ENCODE results near the gene EFTUD2. TPM values are rescaled to one million over a fixed set of nuclear protein-coding genes. Genes with fewer than 3 reads are reported as not detected.

The EFTUD2 gene
- total and polyA plus RNA-seq, 5 experiments from 2014 or later: 57.0 to 113 (median 79.0) TPM

- H3K4me3 Mint-ChIP-seq: no peak overlapping the region
- peaks cover 0 to 91% (median 11%) of the 10 kb centered on the region in 3 donors for H3K36me3 Mint-ChIP-seq
- H3K27me3 Mint-ChIP-seq: no peaks in the 10 kb centered on the region
- peak overlapping the region in 1 of 10 donors; percentile 28 for H3K27ac Mint-ChIP-seq
- H3K4me1 Mint-ChIP-seq: peaks cover 0 to 1% (median 0%) of the 10 kb centered on the region in 4 donors
- ATAC-seq (no peak), DNase-seq (no peak)
- POLR2A ChIA-PET: interaction anchor here (1.3 kb wide), 1 partner anchor 91 kb away, joined by 4 read pairs; no protein-coding TSS in a partner anchor
- H3K9me3 Mint-ChIP-seq: no peaks in the 10 kb centered on the region
Observed at GRCh38 chr17:44865931-44866330, 33.3 kb downstream of the EFTUD2 start.

GRCh38 chr17:44865231-44865660, 34.0 kb downstream of the EFTUD2 start:
- H3K4me3 Mint-ChIP-seq: no peak overlapping the region
- no peaks in the 10 kb centered on the region for H3K27me3 Mint-ChIP-seq
- POLR2A ChIA-PET: interaction anchor here (1.6 kb wide), 1 partner anchor 89 kb away, joined by 7 read pairs; no protein-coding TSS in a partner anchor
- peaks cover 0 to 91% (median 11%) of the 10 kb centered on the region in 3 donors for H3K36me3 Mint-ChIP-seq
- ATAC-seq: peak; percentile 74 to 84
- no peaks in the 10 kb centered on the region for H3K9me3 Mint-ChIP-seq
- H3K27ac Mint-ChIP-seq: peak overlapping the region in 1 of 10 donors; percentile 28
- DNase-seq: peak; percentile 40 to 84 (median 69)
- H3K4me1 Mint-ChIP-seq: peaks cover 0 to 1% (median 0%) of the 10 kb centered on the region in 4 donors

- H3K9me3 Mint-ChIP-seq: no peaks in the 10 kb centered on the region
- ATAC-seq (peak in 1 of 2 donors; percentile 14), DNase-seq (no peak)
- H3K4me3 Mint-ChIP-seq: no peak overlapping the region
- H3K27me3 Mint-ChIP-seq: no peaks in the 10 kb centered on the region
- peaks cover 0 to 91% (median 12%) of the 10 kb centered on the region in 3 donors for H3K36me3 Mint-ChIP-seq
- no peak overlapping the region for H3K27ac Mint-ChIP-seq
- POLR2A ChIA-PET: interaction anchor here (1.6 kb wide), 1 partner anchor 89 kb away, joined by 7 read pairs; no protein-coding TSS in a partner anchor
- H3K4me1 Mint-ChIP-seq: peaks cover 0 to 2% (median 0%) of the 10 kb centered on the region in 4 donors
Observed at GRCh38 chr17:44864831-44865230, 34.4 kb downstream of the EFTUD2 start.

DNA sequence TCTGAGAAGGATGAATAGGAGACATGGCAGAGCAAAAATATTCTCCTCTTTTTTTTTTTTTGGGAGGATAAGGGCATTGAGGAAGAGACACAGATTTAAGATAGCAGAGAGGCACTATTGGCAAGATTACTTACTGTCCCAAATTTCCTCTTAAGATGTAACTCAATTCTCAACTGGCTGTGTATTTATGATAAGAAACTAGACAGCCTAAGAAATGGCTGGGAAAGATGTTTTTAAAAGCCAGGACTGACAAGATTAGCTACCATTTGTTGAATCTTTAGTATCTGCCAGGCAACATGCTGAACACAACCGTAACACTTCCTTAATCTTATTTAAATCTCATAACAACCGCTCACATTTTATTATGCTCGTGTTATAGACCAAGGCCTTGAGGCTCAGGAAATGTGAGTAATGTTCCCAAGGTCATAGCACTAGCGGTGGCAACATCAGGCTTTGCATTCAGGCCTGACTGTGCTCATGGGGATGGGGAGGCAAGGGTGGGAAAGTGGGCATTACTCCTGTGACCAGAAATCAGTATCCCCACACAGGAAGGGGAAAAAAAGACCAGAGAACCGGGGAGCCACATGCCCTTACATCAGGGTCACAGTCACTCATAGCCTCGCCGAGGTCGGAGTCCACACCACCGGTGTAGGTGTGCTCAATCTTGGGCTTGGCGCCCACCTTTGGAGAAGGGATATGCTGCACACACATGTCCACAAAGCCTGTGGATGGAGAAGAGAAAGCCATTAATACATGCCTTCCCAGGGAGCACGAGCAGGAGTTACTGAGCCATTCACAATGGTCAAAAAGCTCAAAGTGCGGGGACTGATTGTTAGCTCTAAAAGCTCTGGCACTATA, 36.0 kb downstream of the EFTUD2 start:
- ATAC-seq (no peak), DNase-seq (no peak)
- Mint-ChIP-seq H3K9me3 (no peaks in the 10 kb centered on the region), H3K36me3 (peaks cover 0 to 88% (median 16%) of the 10 kb centered on the region in 3 donors), H3K4me3 (no peak overlapping the region), H3K27ac (no peak overlapping the region), H3K27me3 (no peaks in the 10 kb centered on the region), H3K4me1 (peaks cover 0 to 4% (median 0%) of the 10 kb centered on the region in 4 donors)
- POLR2A ChIA-PET: interaction anchor here (0.7 to 1.6 kb wide), 2 partner anchors 88 to 1123 kb away, joined by 3 to 7 read pairs; no protein-coding TSS in a partner anchor

DNA sequence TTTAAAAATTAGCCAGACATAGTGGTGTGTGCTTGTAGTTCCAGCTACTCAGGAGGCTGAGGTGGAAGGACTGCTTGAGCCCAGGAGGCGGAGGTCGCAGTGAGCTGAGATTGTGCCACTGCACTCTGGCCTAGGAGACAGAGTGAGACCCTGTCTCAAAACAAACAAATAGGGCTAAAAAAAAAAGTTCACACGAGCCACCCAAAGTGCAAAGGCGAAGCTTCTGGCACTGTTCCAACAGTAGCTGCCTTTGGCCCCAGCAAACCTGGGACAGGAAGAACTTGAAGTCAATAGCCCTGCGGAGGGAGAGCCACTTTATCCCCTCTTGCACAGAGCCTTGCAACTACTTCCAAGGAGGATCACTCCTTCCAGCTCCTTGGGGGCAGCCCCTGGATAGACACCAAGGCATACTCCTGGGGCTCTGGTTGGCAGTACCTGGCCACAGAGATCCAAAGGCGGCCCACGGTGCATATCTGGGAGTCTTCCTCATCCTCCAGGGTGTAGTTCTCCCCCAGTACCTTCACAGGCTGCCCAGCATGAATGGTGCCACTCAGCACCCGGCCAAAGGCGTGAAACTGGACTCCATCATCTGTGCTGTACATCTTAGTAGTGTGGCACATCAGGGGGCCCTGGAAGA, 36.8 kb downstream of the EFTUD2 start:
- DNase-seq: no peak
- ATAC-seq: no peak
- Mint-ChIP-seq H3K27ac (no peak overlapping the region), H3K9me3 (no peaks in the 10 kb centered on the region), H3K36me3 (peaks cover 0 to 88% (median 16%) of the 10 kb centered on the region in 3 donors), H3K4me3 (no peak overlapping the region), H3K4me1 (peaks cover 0 to 4% (median 0%) of the 10 kb centered on the region in 4 donors), H3K27me3 (no peaks in the 10 kb centered on the region)
- POLR2A ChIA-PET: no interaction called here

DNA sequence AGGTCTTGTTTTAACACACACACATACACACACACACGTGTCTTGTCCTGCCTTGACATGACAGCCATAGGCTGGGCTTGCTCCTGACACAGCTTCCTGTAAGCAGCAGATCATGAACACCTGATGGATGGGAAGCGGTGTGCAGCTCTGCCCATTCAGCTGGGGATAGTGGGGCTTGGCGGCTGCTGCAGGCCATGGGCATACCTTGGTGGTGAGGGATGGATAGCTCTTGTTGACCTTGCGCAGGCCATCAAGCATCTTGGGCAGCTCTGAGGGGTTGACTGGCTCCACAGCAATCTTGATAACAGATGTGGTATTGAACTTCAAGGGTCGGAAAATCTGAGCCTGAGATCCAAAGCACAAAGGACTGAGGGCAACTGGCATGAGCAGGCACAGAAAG, 39.5 kb downstream of the EFTUD2 start:
- POLR2A ChIA-PET: interaction anchor here (0.7 kb wide), 1 partner anchor 302 kb away, joined by 4 read pairs; no protein-coding TSS in a partner anchor
- Mint-ChIP-seq H3K36me3 (peaks cover 0 to 94% (median 30%) of the 10 kb centered on the region in 3 donors), H3K27me3 (no peaks in the 10 kb centered on the region)

GRCh38 chr17:44854192-44854591, 45.1 kb downstream of the EFTUD2 start:
- peak overlapping the region in 1 of 10 donors; percentile 32 for H3K27ac Mint-ChIP-seq
- H3K36me3 Mint-ChIP-seq: peaks cover 0 to 88% (median 32%) of the 10 kb centered on the region in 3 donors
- POLR2A ChIA-PET: no interaction called here
- H3K9me3 Mint-ChIP-seq: no peaks in the 10 kb centered on the region
- H3K27me3 Mint-ChIP-seq: no peaks in the 10 kb centered on the region
- peaks cover 0 to 2% (median 0%) of the 10 kb centered on the region in 4 donors for H3K4me1 Mint-ChIP-seq
- no peak overlapping the region for H3K4me3 Mint-ChIP-seq
- ATAC-seq (no peak), DNase-seq (no peak)

More for the DNA sequence above, 39.5 kb downstream of the EFTUD2 start:
- DNase-seq: no peak
- Mint-ChIP-seq H3K4me3 (no peak overlapping the region), H3K27ac (no peak overlapping the region), H3K9me3 (no peaks in the 10 kb centered on the region), H3K4me1 (peaks cover 0 to 4% (median 0%) of the 10 kb centered on the region in 4 donors)
- no peak for ATAC-seq

- H3K27ac Mint-ChIP-seq: peak overlapping the region in 4 of 10 donors; percentile 37 to 77 (median 67)
- no peaks in the 10 kb centered on the region for H3K27me3 Mint-ChIP-seq
- no peaks in the 10 kb centered on the region for H3K9me3 Mint-ChIP-seq
- H3K4me1 Mint-ChIP-seq: peaks cover 0 to 5% (median 0%) of the 10 kb centered on the region in 4 donors
- DNase-seq (no peak), ATAC-seq (no peak)
- H3K4me3 Mint-ChIP-seq: no peak overlapping the region
- POLR2A ChIA-PET: no interaction called here
- H3K36me3 Mint-ChIP-seq: peaks cover 0 to 56% (median 17%) of the 10 kb centered on the region in 3 donors
Observed at GRCh38 chr17:44850612-44851011, 48.6 kb downstream of the EFTUD2 start.

DNA sequence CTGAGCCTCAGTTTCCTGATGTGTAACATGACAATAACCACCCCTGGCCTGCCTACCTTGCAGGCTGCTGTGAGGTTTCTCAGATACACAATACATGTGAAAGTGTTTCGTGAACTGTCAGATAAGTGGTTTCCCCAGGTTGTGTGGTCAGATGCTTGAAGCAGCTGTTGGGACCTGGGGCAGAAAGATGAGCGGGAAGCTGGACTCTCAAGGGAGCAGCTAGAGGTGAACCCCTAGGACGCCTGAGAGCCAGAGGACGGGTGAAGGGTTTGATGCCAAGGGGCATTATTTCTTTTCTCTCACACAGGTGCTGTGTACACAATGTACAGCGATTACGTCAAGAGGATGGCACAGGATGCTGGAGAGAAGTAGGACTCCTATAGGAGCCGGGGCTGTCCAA, 49.2 kb downstream of the EFTUD2 start:
- no peak for ATAC-seq
- H3K4me1 Mint-ChIP-seq: peaks cover 0 to 5% (median 0%) of the 10 kb centered on the region in 4 donors
- H3K4me3 Mint-ChIP-seq: no peak overlapping the region
- H3K36me3 Mint-ChIP-seq: peaks cover 0 to 50% (median 17%) of the 10 kb centered on the region in 3 donors
- H3K27ac Mint-ChIP-seq: peak overlapping the region in 4 of 10 donors; percentile 14 to 77 (median 38)
- POLR2A ChIA-PET: no interaction called here
- no peak for DNase-seq
- no peaks in the 10 kb centered on the region for H3K9me3 Mint-ChIP-seq
- no peaks in the 10 kb centered on the region for H3K27me3 Mint-ChIP-seq

DNA sequence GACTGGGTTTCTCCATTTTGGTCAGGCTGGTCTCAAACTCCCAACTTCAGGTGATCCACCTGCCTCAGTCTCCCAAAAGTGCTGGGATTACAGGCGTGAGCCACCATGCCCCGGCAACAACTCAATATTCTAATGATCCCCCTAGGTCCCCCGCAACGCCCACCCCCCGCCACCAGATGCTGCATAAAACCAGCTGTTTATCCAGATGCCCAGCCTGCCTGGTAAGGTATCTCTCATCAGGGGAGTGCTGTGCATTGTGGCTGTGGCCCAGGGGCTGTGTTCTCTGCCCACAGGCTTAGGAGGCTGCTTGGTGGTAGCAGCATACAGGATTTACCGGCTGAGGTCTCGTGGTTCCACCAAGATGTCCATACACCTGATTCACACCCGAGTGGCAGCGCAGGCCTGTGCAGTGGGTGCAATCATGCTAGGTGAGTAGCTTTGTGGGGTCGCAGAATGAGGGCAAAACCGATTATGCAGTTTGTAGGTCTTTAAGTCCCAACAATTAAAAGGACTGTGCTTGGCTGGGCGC, 50.2 kb downstream of the EFTUD2 start:
- no peaks in the 10 kb centered on the region for H3K27me3 Mint-ChIP-seq
- no peak for ATAC-seq
- POLR2A ChIA-PET: no interaction called here

GRCh38 chr17:44848257-44848795, 50.9 kb downstream of the EFTUD2 start:
- no peak overlapping the region for H3K4me3 Mint-ChIP-seq
- H3K4me1 Mint-ChIP-seq: peaks cover 0 to 5% (median 0%) of the 10 kb centered on the region in 4 donors
- peak overlapping the region in 8 of 10 donors; percentile 24 to 87 (median 60) for H3K27ac Mint-ChIP-seq
- DNase-seq (no peak), ATAC-seq (no peak)
- H3K27me3 Mint-ChIP-seq: no peaks in the 10 kb centered on the region
- H3K36me3 Mint-ChIP-seq: peaks cover 0 to 34% (median 7%) of the 10 kb centered on the region in 3 donors
- POLR2A ChIA-PET: no interaction called here
- no peaks in the 10 kb centered on the region for H3K9me3 Mint-ChIP-seq

More for the DNA sequence above, 50.2 kb downstream of the EFTUD2 start:
- no peak overlapping the region for H3K27ac Mint-ChIP-seq
- H3K36me3 Mint-ChIP-seq: peaks cover 0 to 41% (median 8%) of the 10 kb centered on the region in 3 donors
- no peak for DNase-seq
- H3K9me3 Mint-ChIP-seq: no peaks in the 10 kb centered on the region
- no peak overlapping the region for H3K4me3 Mint-ChIP-seq
- peaks cover 0 to 5% (median 0%) of the 10 kb centered on the region in 4 donors for H3K4me1 Mint-ChIP-seq

GRCh38 chr17:44847586-44847985, 51.7 kb downstream of the EFTUD2 start, which contains the start of gene HIGD1B:
Gene HIGD1B, plus strand, starts transcription at chr17:44847883. Its CDS starts 270 bp downstream, at chr17:44848153.
- H3K4me1 Mint-ChIP-seq: peaks cover 0 to 5% (median 0%) of the 10 kb centered on the region in 4 donors
- POLR2A ChIA-PET: no interaction called here
- no peak for ATAC-seq
- no peaks in the 10 kb centered on the region for H3K27me3 Mint-ChIP-seq
- no peak for DNase-seq
- no peak within 1 kb of the TSS for H3K4me3 Mint-ChIP-seq
- H3K9me3 Mint-ChIP-seq: no peaks in the 10 kb centered on the region
- peaks cover 0 to 28% (median 7%) of the 10 kb centered on the region in 3 donors for H3K36me3 Mint-ChIP-seq
- H3K27ac Mint-ChIP-seq: peak within 1 kb of the TSS in 9 of 10 donors; percentile 24 to 87 (median 64)
